DND-41 (cell line): ENCODE results near the gene TP63.

Experiments
- ATAC-seq: fragments of 200-7000 bp; cut with Tn5 transposase; 3 replicates; pipeline ENCODE4 v1.9.1; 2021; ENCODE audit warnings: low read depth; ENCODE audit not compliant: insufficient read depth
- DNase-seq: peaks from one replicate; pipeline ENCODE4 v3.0.0-alpha.2; 2020
- H2AFZ ChIP-seq: 2 replicates; pipeline ENCODE4 v1.6.0; 2012; ENCODE audit warnings: low read depth, low read length
- H3K27ac ChIP-seq: 2 replicates; pipeline ENCODE4 v1.5.1; 2012; ENCODE audit warnings: low read length, inconsistent platforms
- H3K27me3 ChIP-seq: fragments of 200-600 bp; sonication (generic); 2 replicates; pipeline ENCODE4 v1.6.0; 2012; ENCODE audit warnings: low read length, mild to moderate bottlenecking, inconsistent platforms; ENCODE audit not compliant: insufficient read depth, poor library complexity
- H3K36me3 ChIP-seq: 2 replicates; pipeline ENCODE4 v1.5.1; 2012; ENCODE audit warnings: low read length, inconsistent platforms; ENCODE audit not compliant: insufficient read depth
- H3K4me1 ChIP-seq: 2 replicates; pipeline ENCODE4 v1.5.1; 2012; ENCODE audit warnings: mild to moderate bottlenecking, low read length; ENCODE audit not compliant: insufficient read depth
- H3K4me2 ChIP-seq: 2 replicates; pipeline ENCODE4 v1.6.0; 2012; ENCODE audit warnings: mild to moderate bottlenecking, moderate library complexity, low read length, inconsistent platforms; ENCODE audit not compliant: insufficient read depth
- H3K4me3 ChIP-seq, 2 experiments: fragments of 200-600 bp in 1 of 2; shearing (Covaris generic) in 1 of 2; 2 replicates each; pipeline ENCODE4 v1.5.1; 2012 to 2016; ENCODE audit warnings: inconsistent platforms in 2 of 2, low read length in 2 of 2, mild to moderate bottlenecking in 2 of 2, low read depth in 1 of 2, moderate library complexity in 1 of 2
- H3K79me2 ChIP-seq: 2 replicates; pipeline ENCODE4 v1.6.0; 2012; ENCODE audit warnings: low read length, inconsistent platforms; ENCODE audit not compliant: insufficient read depth
- H3K9ac ChIP-seq: 2 replicates; pipeline ENCODE4 v1.6.0; 2012; ENCODE audit warnings: low read depth, mild to moderate bottlenecking, inconsistent platforms, low read length, moderate library complexity
- H3K9me3 ChIP-seq: 2 replicates; pipeline ENCODE4 v1.5.1; 2012; ENCODE audit warnings: low read length, moderate library complexity, mild to moderate bottlenecking, inconsistent platforms; ENCODE audit not compliant: insufficient read depth, severe bottlenecking
- H4K20me1 ChIP-seq: 2 replicates; pipeline ENCODE4 v1.6.0; 2012; ENCODE audit warnings: low read length; ENCODE audit not compliant: insufficient read depth
- CTCF ChIP-seq: IDR thresholded peaks from 2 replicates; pipeline ENCODE4 v1.5.1; 2012; ENCODE audit warnings: borderline replicate concordance, low read length, moderate library complexity, mild to moderate bottlenecking; ENCODE audit not compliant: poor library complexity, severe bottlenecking; ENCODE audit errors: extremely low read depth
- EZH2 ChIP-seq: IDR thresholded peaks from 3 replicates; pipeline ENCODE4 v1.6.1; 2012; ENCODE audit warnings: borderline replicate concordance, low read depth, mild to moderate bottlenecking, moderate library complexity, low read length, inconsistent platforms; ENCODE audit not compliant: severe bottlenecking

Gene TP63

GRCh38 chr3:189794518-189794917 is 163.3 kb downstream of the TP63 start:
- peaks cover 2% of the 10 kb centered on the region for H3K27me3 ChIP-seq
- no peaks in the 10 kb centered on the region for H3K4me1 ChIP-seq
- H3K9me3 ChIP-seq, result no peaks in the 10 kb centered on the region
- no peaks in the 10 kb centered on the region for H4K20me1 ChIP-seq
- no peak for ATAC-seq
- H3K79me2 ChIP-seq, result no peaks in the 10 kb centered on the region
- TF ChIP-seq CTCF (no peak), EZH2 (no peak)
- H3K9ac ChIP-seq, result no peak overlapping the region
- no peaks in the 10 kb centered on the region for H3K36me3 ChIP-seq
- H3K4me3 ChIP-seq, result no peak overlapping the region
- no peak overlapping the region for H2AFZ ChIP-seq
- no peak overlapping the region for H3K27ac ChIP-seq
- H3K4me2 ChIP-seq, result no peak overlapping the region
- no peak for DNase-seq

GRCh38 chr3:189797103-189797750 is 166.0 kb downstream of the TP63 start:
- TF ChIP-seq CTCF, result no peak
- no peak for TF ChIP-seq EZH2
- ATAC-seq (no peak), DNase-seq (no peak)
- no peaks in the 10 kb centered on the region for H3K79me2 ChIP-seq
- no peak overlapping the region for H3K4me3 ChIP-seq
- H3K9ac ChIP-seq, result no peak overlapping the region
- H3K36me3 ChIP-seq, result no peaks in the 10 kb centered on the region
- peaks cover 2% of the 10 kb centered on the region for H3K27me3 ChIP-seq
- H3K9me3 ChIP-seq, result no peaks in the 10 kb centered on the region
- H3K27ac ChIP-seq, result no peak overlapping the region
- H2AFZ ChIP-seq, result no peak overlapping the region
- no peak overlapping the region for H3K4me2 ChIP-seq
- no peaks in the 10 kb centered on the region for H3K4me1 ChIP-seq
- no peaks in the 10 kb centered on the region for H4K20me1 ChIP-seq

- no peak overlapping the region for H3K27ac ChIP-seq
- H2AFZ ChIP-seq, result no peak overlapping the region
- H3K4me3 ChIP-seq, result no peak overlapping the region
- H3K36me3 ChIP-seq, result no peaks in the 10 kb centered on the region
- H3K27me3 ChIP-seq, result peaks cover 2% of the 10 kb centered on the region
- no peaks in the 10 kb centered on the region for H4K20me1 ChIP-seq
- no peak for TF ChIP-seq EZH2
- TF ChIP-seq CTCF, result no peak
- no peaks in the 10 kb centered on the region for H3K79me2 ChIP-seq
- H3K9ac ChIP-seq, result no peak overlapping the region
- no peak overlapping the region for H3K4me2 ChIP-seq
- H3K9me3 ChIP-seq, result no peaks in the 10 kb centered on the region
- no peak for ATAC-seq
- no peaks in the 10 kb centered on the region for H3K4me1 ChIP-seq
- DNase-seq, result no peak
Observed at GRCh38 chr3:189799366-189799765, 168.2 kb downstream of the TP63 start.

GRCh38 chr3:189800436-189800835 is 169.2 kb downstream of the TP63 start:
- H4K20me1 ChIP-seq, result no peaks in the 10 kb centered on the region
- H3K4me3 ChIP-seq, result no peak overlapping the region
- H3K36me3 ChIP-seq, result no peaks in the 10 kb centered on the region
- peaks cover 2% of the 10 kb centered on the region for H3K27me3 ChIP-seq
- ATAC-seq, result no peak
- no peak for DNase-seq
- no peaks in the 10 kb centered on the region for H3K79me2 ChIP-seq
- H2AFZ ChIP-seq, result no peak overlapping the region
- H3K4me1 ChIP-seq, result no peaks in the 10 kb centered on the region
- H3K9ac ChIP-seq, result no peak overlapping the region
- H3K9me3 ChIP-seq, result no peaks in the 10 kb centered on the region
- H3K4me2 ChIP-seq, result no peak overlapping the region
- TF ChIP-seq CTCF, result no peak
- TF ChIP-seq EZH2, result no peak
- H3K27ac ChIP-seq, result no peak overlapping the region
